Neuronal stem cell (in vitro differentiated cells): ENCODE results near the gene ZNF236.

Source experiments
- DNase-seq: peaks from one replicate; pipeline ENCODE4 v3.0.0-alpha.2; 2013; ENCODE audit warnings: low spot score
- H2AFZ ChIP-seq: one replicate; pipeline ENCODE4 v1.6.1; 2013; ENCODE audit warnings: mild to moderate bottlenecking, low read length, inconsistent platforms
- H2AK5ac ChIP-seq: 2 replicates; pipeline ENCODE4 v1.6.1; 2013; ENCODE audit warnings: low read depth, mild to moderate bottlenecking, inconsistent platforms, low read length, moderate library complexity, mixed read lengths
- H2BK120ac ChIP-seq: 2 replicates; pipeline ENCODE4 v1.6.1; 2013; ENCODE audit warnings: low read depth, mild to moderate bottlenecking, inconsistent platforms, low read length, moderate library complexity, mixed read lengths
- H2BK12ac ChIP-seq: one replicate; pipeline ENCODE4 v1.6.1; 2013; ENCODE audit warnings: low read length, inconsistent platforms
- H2BK15ac ChIP-seq: 2 replicates; pipeline ENCODE4 v1.6.1; 2013; ENCODE audit warnings: mild to moderate bottlenecking, low read length, inconsistent platforms, mixed read lengths
- H2BK5ac ChIP-seq: one replicate; pipeline ENCODE4 v1.6.1; 2013; ENCODE audit warnings: inconsistent platforms, mild to moderate bottlenecking, low read length, moderate library complexity
- H3K14ac ChIP-seq: one replicate; pipeline ENCODE4 v1.6.1; 2013; ENCODE audit warnings: low read length, inconsistent platforms
- H3K18ac ChIP-seq: 2 replicates; pipeline ENCODE4 v1.6.1; 2013; ENCODE audit warnings: low read length, inconsistent platforms
- H3K23ac ChIP-seq: 2 replicates; pipeline ENCODE4 v1.6.1; 2013; ENCODE audit warnings: low read depth, mild to moderate bottlenecking, mixed read lengths, low read length, inconsistent platforms; ENCODE audit not compliant: poor library complexity
- H3K27ac ChIP-seq: replicated peaks from 3 replicates; pipeline ENCODE4 v1.5.1; 2013; ENCODE audit warnings: low read length, inconsistent platforms
- H3K27me3 ChIP-seq, 3 experiments: 2 replicates each; pipeline ENCODE4 v1.6.1; 2013; ENCODE audit warnings: low read length in 3 of 3, mild to moderate bottlenecking in 2 of 3, inconsistent platforms in 1 of 3, low read depth in 1 of 3, mixed read lengths in 1 of 3, moderate library complexity in 1 of 3; ENCODE audit not compliant: control insufficient read depth in 3 of 3, insufficient read depth in 3 of 3
- H3K36me3 ChIP-seq, 2 donors: replicated peaks in 1 of 2; 2 replicates each; pipeline ENCODE4 v1.6.1; 2013; ENCODE audit warnings: low read length in 2 of 2; ENCODE audit not compliant: control insufficient read depth in 2 of 2, insufficient read depth in 2 of 2
- H3K4ac ChIP-seq: 2 replicates; pipeline ENCODE4 v1.6.1; 2013; ENCODE audit warnings: inconsistent platforms, mild to moderate bottlenecking, low read length, moderate library complexity
- H3K4me1 ChIP-seq, 2 donors: 1 replicate in 1 of 2; 2 replicates in 1 of 2; pipeline ENCODE4 v1.6.1; 2013; ENCODE audit warnings: low read length in 2 of 2, low read depth in 1 of 2; ENCODE audit not compliant: control insufficient read depth in 2 of 2, insufficient read depth in 1 of 2
- H3K4me2 ChIP-seq: one replicate; pipeline ENCODE4 v1.6.1; 2013; ENCODE audit warnings: mild to moderate bottlenecking, low read length, inconsistent platforms; ENCODE audit not compliant: insufficient read depth, poor library complexity, severe bottlenecking
- H3K4me3 ChIP-seq, 2 donors: 2 replicates each; pipeline ENCODE4 v1.5.1; 2013; ENCODE audit warnings: low read length in 2 of 2, mild to moderate bottlenecking in 2 of 2, inconsistent platforms in 1 of 2, moderate library complexity in 1 of 2
- H3K79me1 ChIP-seq: one replicate; pipeline ENCODE4 v1.6.1; 2013; ENCODE audit warnings: low read depth, mild to moderate bottlenecking, inconsistent platforms, low read length, moderate library complexity
- H3K9ac ChIP-seq: one replicate; pipeline ENCODE4 v1.6.1; 2013; ENCODE audit warnings: mild to moderate bottlenecking, low read depth, low read length, inconsistent platforms; ENCODE audit not compliant: poor library complexity
- H3K9me3 ChIP-seq, 2 donors: replicated peaks in 1 of 2; 2 replicates each; pipeline versions ENCODE3 to v1.6.1; 2013; ENCODE audit warnings: low read length in 2 of 2, mild to moderate bottlenecking in 2 of 2, inconsistent platforms in 1 of 2, low read depth in 1 of 2, mixed read lengths in 1 of 2, moderate library complexity in 1 of 2; ENCODE audit not compliant: control insufficient read depth in 2 of 2, insufficient read depth in 1 of 2
- H4K8ac ChIP-seq: one replicate; pipeline ENCODE4 v1.6.1; 2013; ENCODE audit warnings: low read depth, mild to moderate bottlenecking, inconsistent platforms, low read length, moderate library complexity
- H4K91ac ChIP-seq: one replicate; pipeline ENCODE4 v1.6.1; 2013; ENCODE audit warnings: low read length, low read depth, mild to moderate bottlenecking, inconsistent platforms; ENCODE audit not compliant: poor library complexity
- WGBS, 2 donors: extraction: QIAGEN DNeasy Blood & Tissue Kit; methylation state at CpG; one replicate each; pipeline ENCODE4 v1.1.7; 2013; ENCODE audit warnings: missing lambda C conversion rate in 2 of 2, mixed read lengths in 1 of 2; ENCODE audit not compliant: insufficient read length in 2 of 2, insufficient replicate concordance in 1 of 2; ENCODE audit errors: extremely low coverage in 2 of 2; 5-methylcytosine and 5-hydroxymethylcytosine counted together

Gene ZNF236

GRCh38 chr18:76970770-76971559, 148.6 kb downstream of the ZNF236 start:
- Histone ChIP-seq H2BK5ac (no peak overlapping the region), H3K18ac (no peak overlapping the region), H2BK15ac (no peak overlapping the region), H3K27ac (no peak overlapping the region), H3K9me3 (peaks cover 0 to 5% of the 10 kb centered on the region in 2 donors), H3K79me1 (no peaks in the 10 kb centered on the region), H2BK12ac (no peak overlapping the region), H2AFZ (no peak overlapping the region), H3K9ac (no peak overlapping the region), H3K4me1 (peaks cover 6 to 14% of the 10 kb centered on the region in 2 donors), H3K4ac (no peak overlapping the region), H3K4me3 (no peak overlapping the region), H4K8ac (no peak overlapping the region), H2BK120ac (no peak overlapping the region), H4K91ac (no peak overlapping the region), H3K14ac (no peak overlapping the region), H3K36me3 (peaks cover 6 to 23% of the 10 kb centered on the region in 2 donors), H3K4me2 (no peak overlapping the region), H3K27me3 (peaks cover 0 to 2% (median 0%) of the 10 kb centered on the region in 3 experiments), H3K23ac (no peak overlapping the region), H2AK5ac (no peak overlapping the region)
- no CpG with 5 or more reads among the region's 11 CpGs for WGBS, 2 donors
- DNase-seq: no peak

- Histone ChIP-seq H3K4me2 (no peak overlapping the region), H3K14ac (no peak overlapping the region), H3K36me3 (peaks cover 1 to 17% of the 10 kb centered on the region in 2 donors), H3K27me3 (peaks cover 0 to 2% (median 0%) of the 10 kb centered on the region in 3 experiments), H2BK12ac (no peak overlapping the region), H3K9me3 (peaks cover 0 to 2% of the 10 kb centered on the region in 2 donors), H2AK5ac (no peak overlapping the region), H2BK15ac (no peak overlapping the region), H2AFZ (no peak overlapping the region), H3K27ac (no peak overlapping the region), H4K91ac (peak overlapping the region; percentile 85), H2BK120ac (no peak overlapping the region), H3K79me1 (no peaks in the 10 kb centered on the region), H3K9ac (no peak overlapping the region), H4K8ac (no peak overlapping the region), H2BK5ac (no peak overlapping the region), H3K18ac (no peak overlapping the region), H3K4me3 (no peak overlapping the region), H3K4ac (no peak overlapping the region), H3K23ac (no peak overlapping the region), H3K4me1 (peaks cover 6 to 16% of the 10 kb centered on the region in 2 donors)
- no CpG with 5 or more reads among the region's 6 CpGs for WGBS, 2 donors
- no peak for DNase-seq
These were observed 149.9 kb downstream of the ZNF236 start for GRCh38 chr18:76972241-76972640.

GRCh38 chr18:76972846-76973519, 150.6 kb downstream of the ZNF236 start:
- WGBS, 2 donors: no CpG with 5 or more reads among the region's 13 CpGs

More at GRCh38 chr18:76972846-76973519, 150.6 kb downstream of the ZNF236 start:
- Histone ChIP-seq H3K4me1 (peaks cover 6 to 14% of the 10 kb centered on the region in 2 donors), H3K9ac (no peak overlapping the region), H3K36me3 (peaks cover 1 to 17% of the 10 kb centered on the region in 2 donors), H3K4me2 (no peak overlapping the region), H3K4ac (no peak overlapping the region), H2BK120ac (no peak overlapping the region), H3K79me1 (no peaks in the 10 kb centered on the region), H3K14ac (no peak overlapping the region), H2BK15ac (no peak overlapping the region), H3K4me3 (no peak overlapping the region), H3K27ac (no peak overlapping the region), H2AFZ (no peak overlapping the region), H2AK5ac (no peak overlapping the region), H3K27me3 (peaks cover 0 to 2% (median 0%) of the 10 kb centered on the region in 3 experiments), H3K9me3 (peaks cover 0 to 2% of the 10 kb centered on the region in 2 donors), H4K8ac (no peak overlapping the region), H4K91ac (no peak overlapping the region), H3K23ac (no peak overlapping the region), H2BK5ac (no peak overlapping the region), H3K18ac (no peak overlapping the region), H2BK12ac (no peak overlapping the region)
- no peak for DNase-seq
